Astrocyte of the spinal cord (primary cell): ENCODE data around the gene ZNRF3.

Experiments
- DNase-seq: peaks from one replicate; pipeline ENCODE4 v3.0.0; 2011; ENCODE audit warnings: low read depth, low spot score
- H3K4me3 ChIP-seq: 2 replicates; pipeline ENCODE4 v1.5.1; 2011; ENCODE audit warnings: low read depth, mild to moderate bottlenecking, low read length, moderate library complexity
- CTCF ChIP-seq: IDR thresholded peaks from 2 replicates; pipeline ENCODE4 v1.5.1; 2012; ENCODE audit warnings: low read depth, mild to moderate bottlenecking, low read length, inconsistent platforms
- in situ Hi-C: cut with HindIII; loops from 2 replicates; pipeline ENCODE4 v1.10.0; 2017; ENCODE audit warnings: low sequenced_read_pairs

ZNRF3 gene

GRCh38 chr22:28918550-28919271 lies 35.3 kb downstream of the ZNRF3 start:
- DNase-seq = no peak
- no peak for TF ChIP-seq CTCF
- in situ Hi-C loops = no loop called here
- H3K4me3 ChIP-seq = no peak overlapping the region

- no peak for TF ChIP-seq CTCF
- in situ Hi-C loops = no loop called here
- H3K4me3 ChIP-seq = no peak overlapping the region
- DNase-seq = no peak
Measured at GRCh38 chr22:28920757-28921584, 37.6 kb downstream of the ZNRF3 start.

- no peak for DNase-seq
- in situ Hi-C loops = no loop called here
- H3K4me3 ChIP-seq = no peak overlapping the region
- no peak for TF ChIP-seq CTCF
Measured at GRCh38 chr22:28921585-28921879, 38.2 kb downstream of the ZNRF3 start.

GRCh38 chr22:28922540-28923244 lies 39.3 kb downstream of the ZNRF3 start:
- TF ChIP-seq CTCF = no peak
- DNase-seq = no peak
- H3K4me3 ChIP-seq = no peak overlapping the region
- in situ Hi-C loops = no loop called here

- no peak for TF ChIP-seq CTCF
- DNase-seq = no peak
- in situ Hi-C loops = no loop called here
- no peak overlapping the region for H3K4me3 ChIP-seq
Measured at GRCh38 chr22:28923826-28924732, 40.7 kb downstream of the ZNRF3 start.

- no peak for TF ChIP-seq CTCF
- H3K4me3 ChIP-seq = no peak overlapping the region
- in situ Hi-C loops = no loop called here
- DNase-seq = no peak
Measured at GRCh38 chr22:28925916-28926315, 42.5 kb downstream of the ZNRF3 start.
